DOHH2 (cell line): ENCODE data around the gene BST2.

Experiments
- CTCF ChIP-seq: fragments of 200-600 bp; sonication (generic); IDR thresholded peaks from one replicate; pipeline ENCODE4 v1.5.1; 2014; ENCODE audit warnings: antibody characterized with exemption, mild to moderate bottlenecking, low read depth, low read length; ENCODE audit not compliant: poor library complexity, severe bottlenecking
- EZH2phosphoT487 ChIP-seq: fragments of 200-600 bp; sonication (generic); IDR thresholded peaks from 2 replicates; pipeline ENCODE4 v1.6.1; 2017; ENCODE audit warnings: borderline replicate concordance, mild to moderate bottlenecking, antibody characterized with exemption, low read length, moderate library complexity, mixed read lengths

- TF ChIP-seq CTCF (no peak), EZH2phosphoT487 (no peak)
Observed at GRCh38 chr19:17423429-17424208, 18.2 kb upstream of the BST2 start.
